Activated gamma-delta T cell (primary cell): ENCODE results near the gene EPOP.
"Not testable (repeated sequence)": the region's sequence is repeated elsewhere in the genome, so short reads cannot be mapped to it uniquely, and the experiment has no call there.

ENCODE experiments used
- DNase-seq: peaks from one replicate; lab custom pipeline; 2025; lab: John Stamatoyannopoulos, UW

Gene EPOP

GRCh38 chr17:38653230-38653629, 21.5 kb downstream of the EPOP start:
- no peak for DNase-seq

GRCh38 chr17:38650653-38651173, 24.0 kb downstream of the EPOP start:
- not testable (repeated sequence) for DNase-seq

GRCh38 chr17:38637951-38638350, 36.8 kb downstream of the EPOP start:
- DNase-seq, result no peak

GRCh38 chr17:38636054-38636453, 38.7 kb downstream of the EPOP start:
- DNase-seq, result no peak

GRCh38 chr17:38632334-38632733, 42.4 kb downstream of the EPOP start:
- DNase-seq, result no peak

- DNase-seq, result no peak
These were observed 46.3 kb downstream of the EPOP start for GRCh38 chr17:38628441-38628840.

GRCh38 chr17:38627957-38628356, 46.8 kb downstream of the EPOP start:
- DNase-seq, result no peak

- not testable (repeated sequence) for DNase-seq
These were observed 48.0 kb downstream of the EPOP start for GRCh38 chr17:38626606-38627226.

GRCh38 chr17:38625482-38625881, 49.3 kb downstream of the EPOP start:
- no peak for DNase-seq

GRCh38 chr17:38624782-38625355, 49.9 kb downstream of the EPOP start:
- DNase-seq, result not testable (repeated sequence)
